HG03025 (cell line): ENCODE measurements around the gene DPH2.

Experiments
- ATAC-seq: cut with Tn5 transposase; IDR thresholded peaks from one replicate; pipeline ENCODE4 v1.9.1; 2021; ENCODE audit warnings: mild to moderate bottlenecking, moderate library complexity; ENCODE audit not compliant: unreplicated experiment, low FRiP score

DPH2 gene

GRCh38 chr1:43997295-43997999 is 27.6 kb downstream of the DPH2 start:
- ATAC-seq = no peak

- no peak for ATAC-seq
These were observed 28.2 kb downstream of the DPH2 start for GRCh38 chr1:43998000-43998378.

- no peak for ATAC-seq
These were observed 29.6 kb downstream of the DPH2 start for GRCh38 chr1:43999455-43999854.

GRCh38 chr1:44000122-44000665 is 30.4 kb downstream of the DPH2 start:
- ATAC-seq = no peak

GRCh38 chr1:44002165-44002564 is 32.4 kb downstream of the DPH2 start:
- no peak for ATAC-seq

- ATAC-seq = no peak
These were observed 32.9 kb downstream of the DPH2 start for GRCh38 chr1:44002606-44003157.

- ATAC-seq = no peak
These were observed 38.4 kb downstream of the DPH2 start for GRCh38 chr1:44008259-44008658.

- ATAC-seq = no peak
These were observed 41.2 kb downstream of the DPH2 start for GRCh38 chr1:44010935-44011471.

- no peak for ATAC-seq
These were observed 42.6 kb downstream of the DPH2 start for GRCh38 chr1:44012404-44012803.

GRCh38 chr1:44012941-44013609 is 43.3 kb downstream of the DPH2 start:
- ATAC-seq = no peak

- ATAC-seq = no peak
These were observed 44.1 kb downstream of the DPH2 start for GRCh38 chr1:44013949-44014348.

GRCh38 chr1:44014365-44015104 is 44.7 kb downstream of the DPH2 start:
- ATAC-seq = no peak

- ATAC-seq = no peak
These were observed 45.4 kb downstream of the DPH2 start for GRCh38 chr1:44015206-44015605.

- ATAC-seq = no peak
These were observed 46.5 kb downstream of the DPH2 start for GRCh38 chr1:44016041-44016889.

GRCh38 chr1:44016890-44017400 is 47.1 kb downstream of the DPH2 start:
- ATAC-seq = no peak

- no peak for ATAC-seq
These were observed 49.7 kb downstream of the DPH2 start for GRCh38 chr1:44019466-44019948.

GRCh38 chr1:44020464-44020863 is 50.7 kb downstream of the DPH2 start:
- no peak for ATAC-seq

- no peak for ATAC-seq
These were observed 51.3 kb downstream of the DPH2 start for GRCh38 chr1:44021156-44021555.

GRCh38 chr1:44021581-44022321 is 51.9 kb downstream of the DPH2 start:
- no peak for ATAC-seq
